A673 (cell line): ENCODE data around the gene PRDM12.

Experiments
- CTCF ChIP-seq: fragments of 300-800, 200-600 bp; sonication (generic); conservative IDR thresholded peaks from 2 replicates; pipeline ENCODE4 v1.5.1; 2017; ENCODE audit warnings: low read depth, mild to moderate bottlenecking, antibody characterized with exemption, low read length, moderate library complexity, mixed read lengths
- EZH2 ChIP-seq: fragments of 200-600 bp; sonication (generic); IDR thresholded peaks from 2 replicates; pipeline ENCODE4 v1.6.1; 2017; ENCODE audit warnings: borderline replicate concordance, low read depth, mild to moderate bottlenecking, mixed read lengths, antibody characterized with exemption, low read length; ENCODE audit not compliant: poor library complexity, severe bottlenecking

- no peak for TF ChIP-seq CTCF
- peak; percentile 99 for TF ChIP-seq EZH2
Observed at GRCh38 chr9:130663258-130663976, 977 bp upstream of the PRDM12 start.
